CD4-positive, alpha-beta T cell treated with Interleukin-15 for 1 hour (primary cell): ENCODE measurements around the gene TRPM1.

ENCODE experiments used
- DNase-seq: peaks from one replicate; pipeline ENCODE4 v3.0.0-alpha.2; 2020

The TRPM1 gene

GRCh38 chr15:31081588-31082250, 19.8 kb downstream of the TRPM1 start:
- DNase-seq, result no peak

- no peak for DNase-seq
These were observed 20.5 kb downstream of the TRPM1 start for GRCh38 chr15:31081056-31081455.

- DNase-seq, result peak; percentile 30
These were observed 20.9 kb downstream of the TRPM1 start for GRCh38 chr15:31080591-31081014.

GRCh38 chr15:31079519-31079918, 22.0 kb downstream of the TRPM1 start:
- no peak for DNase-seq

GRCh38 chr15:31078471-31078870, 23.1 kb downstream of the TRPM1 start:
- DNase-seq, result no peak

GRCh38 chr15:31077941-31078340, 23.6 kb downstream of the TRPM1 start:
- no peak for DNase-seq

- DNase-seq, result no peak
These were observed 24.3 kb downstream of the TRPM1 start for GRCh38 chr15:31077181-31077580.

- no peak for DNase-seq
These were observed 27.2 kb downstream of the TRPM1 start for GRCh38 chr15:31074321-31074720.

GRCh38 chr15:31070867-31071266, 30.7 kb downstream of the TRPM1 start:
- no peak for DNase-seq

- DNase-seq, result no peak
These were observed 32.0 kb downstream of the TRPM1 start for GRCh38 chr15:31069360-31070000.

- no peak for DNase-seq
These were observed 33.5 kb downstream of the TRPM1 start for GRCh38 chr15:31067890-31068603.

GRCh38 chr15:31065824-31066223, 35.7 kb downstream of the TRPM1 start:
- DNase-seq, result no peak

- DNase-seq, result no peak
These were observed 38.6 kb downstream of the TRPM1 start for GRCh38 chr15:31062911-31063310.

- no peak for DNase-seq
These were observed 39.1 kb downstream of the TRPM1 start for GRCh38 chr15:31062310-31062847.

- no peak for DNase-seq
These were observed 40.9 kb downstream of the TRPM1 start for GRCh38 chr15:31060429-31061140.

- no peak for DNase-seq
These were observed 43.1 kb downstream of the TRPM1 start for GRCh38 chr15:31058236-31058962.

GRCh38 chr15:31051496-31052080, 49.9 kb downstream of the TRPM1 start:
- no peak for DNase-seq

GRCh38 chr15:31050953-31051352, 50.6 kb downstream of the TRPM1 start:
- no peak for DNase-seq

GRCh38 chr15:31049682-31050615, 51.6 kb downstream of the TRPM1 start:
- DNase-seq, result no peak

- DNase-seq, result peak; percentile 27
These were observed 52.4 kb downstream of the TRPM1 start for GRCh38 chr15:31049111-31049510.

- DNase-seq, result no peak
These were observed 54.1 kb downstream of the TRPM1 start for GRCh38 chr15:31047437-31047836.
